GM19467 (cell line): Measurements from ENCODE around the gene PGS1.
"Not testable (repeated sequence)": the region's sequence is repeated elsewhere in the genome, so short reads cannot be mapped to it uniquely, and the experiment has no call there.

Experiments
- ATAC-seq: cut with Tn5 transposase; IDR thresholded peaks from one replicate; pipeline ENCODE4 v1.9.1; 2021; ENCODE audit warnings: mild to moderate bottlenecking, moderate library complexity; ENCODE audit not compliant: unreplicated experiment

Gene PGS1, protein sequence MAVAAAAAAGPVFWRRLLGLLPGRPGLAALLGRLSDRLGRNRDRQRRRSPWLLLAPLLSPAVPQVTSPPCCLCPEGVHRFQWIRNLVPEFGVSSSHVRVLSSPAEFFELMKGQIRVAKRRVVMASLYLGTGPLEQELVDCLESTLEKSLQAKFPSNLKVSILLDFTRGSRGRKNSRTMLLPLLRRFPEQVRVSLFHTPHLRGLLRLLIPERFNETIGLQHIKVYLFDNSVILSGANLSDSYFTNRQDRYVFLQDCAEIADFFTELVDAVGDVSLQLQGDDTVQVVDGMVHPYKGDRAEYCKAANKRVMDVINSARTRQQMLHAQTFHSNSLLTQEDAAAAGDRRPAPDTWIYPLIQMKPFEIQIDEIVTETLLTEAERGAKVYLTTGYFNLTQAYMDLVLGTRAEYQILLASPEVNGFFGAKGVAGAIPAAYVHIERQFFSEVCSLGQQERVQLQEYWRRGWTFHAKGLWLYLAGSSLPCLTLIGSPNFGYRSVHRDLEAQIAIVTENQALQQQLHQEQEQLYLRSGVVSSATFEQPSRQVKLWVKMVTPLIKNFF

DNA sequence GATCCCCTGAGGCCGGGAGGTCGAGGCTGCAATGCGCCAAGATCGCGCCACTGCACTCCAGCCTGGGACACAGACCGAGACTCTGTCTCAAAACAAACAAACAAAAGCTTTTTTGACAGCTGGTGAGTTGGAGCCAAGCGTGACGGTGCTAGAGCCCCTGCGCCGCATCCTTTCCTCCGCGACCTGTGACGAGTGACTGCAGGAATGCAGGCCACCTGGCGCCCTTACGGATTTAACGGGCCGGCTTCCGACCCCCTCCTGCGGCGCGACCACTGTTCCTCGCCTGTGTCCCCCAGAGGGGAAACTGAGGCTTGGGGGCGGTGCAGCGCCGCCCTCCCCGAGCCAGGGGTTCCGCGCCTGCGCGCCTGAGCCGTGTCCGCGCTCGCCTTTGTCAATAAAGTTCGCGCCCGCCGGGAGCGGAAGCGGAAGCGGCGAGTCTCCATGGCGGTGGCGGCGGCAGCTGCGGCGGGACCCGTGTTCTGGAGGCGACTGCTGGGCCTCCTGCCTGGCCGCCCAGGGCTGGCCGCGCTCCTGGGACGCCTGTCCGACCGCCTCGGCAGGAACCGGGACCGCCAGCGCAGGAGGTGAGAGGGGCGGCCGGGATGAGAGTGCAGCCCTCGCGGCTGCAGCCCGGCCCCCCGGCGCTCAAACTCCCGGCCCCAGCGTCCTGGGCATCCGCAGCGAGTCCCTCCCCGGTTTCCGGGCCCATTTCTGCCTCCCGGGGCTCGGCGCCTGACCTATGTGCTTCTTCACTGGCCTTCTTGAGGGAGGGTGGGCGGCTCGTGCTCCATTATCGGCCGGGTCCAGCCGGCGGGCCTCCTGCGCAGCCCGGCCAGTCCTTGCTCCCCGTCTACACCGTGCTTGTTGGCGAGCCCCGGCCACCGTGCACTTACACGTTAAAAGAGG, at the start of gene PGS1:
Gene PGS1, plus strand, starts transcription at position 425 of the 906 bp plus-strand sequence. Its CDS starts 17 bp downstream, at position 442.
- ATAC-seq, result no peak

DNA sequence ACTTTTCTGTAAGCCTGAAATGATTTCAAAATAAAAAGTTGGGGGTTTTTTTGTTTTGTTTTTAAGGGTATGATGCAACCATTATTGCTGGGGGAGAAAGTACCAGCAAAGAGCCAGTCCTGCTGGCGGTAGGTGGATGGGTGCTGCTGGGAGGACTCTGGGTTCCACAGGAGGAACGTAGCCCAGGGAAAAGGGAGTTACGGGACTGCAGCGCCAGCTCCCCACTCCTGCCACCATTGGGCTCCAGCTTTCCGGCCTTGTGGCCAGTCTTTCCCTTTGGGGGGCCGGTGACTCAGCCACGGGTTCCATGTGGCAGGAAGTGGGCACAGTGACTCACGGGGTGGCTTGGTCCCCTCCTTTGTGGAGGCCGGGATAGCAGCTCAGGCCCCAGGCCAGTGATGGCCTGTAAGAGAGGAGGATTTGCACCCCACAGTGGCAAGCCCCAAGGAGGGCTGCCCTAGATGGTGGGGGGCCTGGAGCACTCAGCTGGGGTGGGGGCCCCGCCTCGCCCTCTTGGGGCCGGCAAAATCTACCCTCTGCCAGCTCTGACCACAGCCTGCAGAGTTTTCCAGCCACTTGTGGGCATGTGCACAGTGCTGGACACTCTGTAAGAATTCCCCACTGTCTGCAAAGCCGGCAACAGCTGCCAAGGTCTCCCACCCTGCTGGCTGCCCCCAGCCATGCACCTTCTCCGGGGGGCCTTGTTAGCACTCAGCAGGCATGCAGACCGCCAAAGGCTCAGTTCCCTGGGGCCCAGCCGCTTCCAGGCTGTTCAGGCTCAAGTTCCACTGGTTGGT, 49.0 kb upstream of the PGS1 start:
- ATAC-seq, result no peak

DNA sequence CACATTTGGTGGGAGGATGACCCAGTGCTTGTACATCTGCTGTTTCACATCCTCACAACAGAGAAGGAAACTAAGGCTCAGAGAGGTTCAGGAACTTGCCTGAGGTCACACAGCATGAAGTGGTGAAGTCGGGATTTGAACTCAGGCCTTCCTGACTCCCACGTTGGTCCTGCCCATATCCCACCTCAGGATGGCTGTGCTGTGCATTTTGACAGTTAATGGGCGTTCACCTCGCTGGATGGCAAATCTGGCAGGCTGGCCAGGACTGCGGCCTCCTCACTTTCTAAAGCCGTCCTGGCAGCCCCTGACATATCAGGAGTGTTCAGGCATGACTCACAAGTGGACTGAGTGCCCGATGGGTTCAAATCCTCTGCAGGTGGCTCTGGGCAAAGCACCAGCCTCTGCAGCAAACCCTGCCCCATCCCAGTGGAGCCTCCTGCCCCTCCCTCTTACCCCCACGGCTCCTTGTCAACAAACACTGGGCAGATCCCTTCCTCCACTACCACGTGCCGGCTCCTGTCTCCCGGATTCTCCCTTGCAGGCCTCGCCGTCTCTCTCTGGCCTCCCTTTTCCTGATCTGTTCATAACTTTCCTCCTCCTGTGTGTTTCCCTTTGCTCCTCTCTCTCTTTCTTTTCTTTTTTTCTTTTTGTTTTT, 47.8 kb upstream of the PGS1 start:
- ATAC-seq, result no peak

DNA sequence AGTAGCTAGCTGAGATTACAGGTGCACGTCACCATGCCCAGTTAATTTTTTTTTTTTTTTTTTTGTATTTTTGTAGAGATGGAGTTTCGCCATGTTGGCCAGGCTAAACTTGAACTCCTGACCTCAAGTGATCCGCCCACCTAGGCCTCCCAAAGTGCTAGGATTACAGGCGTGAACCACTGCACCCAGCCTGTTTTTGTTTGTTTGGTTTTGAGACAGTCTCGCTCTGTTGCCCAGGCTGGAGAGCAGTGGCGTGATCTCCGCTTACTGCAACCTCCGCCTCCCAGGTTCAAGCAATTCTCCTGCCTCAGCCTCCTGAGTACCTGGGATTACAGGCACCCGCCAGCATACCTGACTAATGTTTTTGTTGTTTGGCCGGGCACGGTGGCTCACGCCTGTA, 47.1 kb upstream of the PGS1 start:
- not testable (repeated sequence) for ATAC-seq

DNA sequence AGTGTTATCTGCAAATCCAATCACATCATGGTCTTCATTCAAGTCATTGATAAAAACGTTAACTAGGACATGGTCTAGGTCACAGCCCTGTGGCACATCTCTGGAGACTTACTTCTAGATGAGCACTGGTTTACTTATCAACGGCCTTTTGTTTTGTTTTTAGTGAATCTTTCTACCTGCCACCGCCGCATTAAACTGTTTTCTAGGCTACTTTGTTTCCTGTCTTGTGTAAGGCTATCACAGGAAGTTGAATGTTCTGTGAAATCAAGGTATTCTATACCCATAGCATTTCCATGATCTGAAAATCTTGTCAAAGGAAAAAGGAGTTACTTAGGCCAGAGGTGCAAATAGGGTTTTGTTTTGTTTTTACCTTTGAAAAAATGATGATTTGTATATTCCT, 45.5 kb upstream of the PGS1 start:
- no peak for ATAC-seq

DNA sequence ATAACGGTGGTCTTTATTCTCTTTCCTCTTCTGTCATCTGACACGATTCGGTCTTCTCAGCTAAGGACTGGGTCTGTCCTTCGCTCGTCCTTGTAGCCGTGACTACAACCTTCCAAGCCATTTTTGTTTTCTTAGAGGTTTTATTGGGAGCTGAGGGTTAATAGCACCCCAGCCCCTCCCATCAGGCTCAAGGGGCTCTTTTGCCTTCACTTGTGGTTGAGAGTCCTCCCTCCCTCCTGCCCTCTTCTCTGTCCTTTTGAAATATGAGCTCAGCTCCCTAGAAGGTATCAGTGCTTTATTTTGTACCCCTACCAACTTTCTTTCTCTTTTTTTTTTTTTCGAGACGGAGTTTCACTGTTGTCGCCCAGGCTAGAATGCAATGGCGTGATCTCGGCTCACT, 43.2 kb upstream of the PGS1 start:
- no peak for ATAC-seq

DNA sequence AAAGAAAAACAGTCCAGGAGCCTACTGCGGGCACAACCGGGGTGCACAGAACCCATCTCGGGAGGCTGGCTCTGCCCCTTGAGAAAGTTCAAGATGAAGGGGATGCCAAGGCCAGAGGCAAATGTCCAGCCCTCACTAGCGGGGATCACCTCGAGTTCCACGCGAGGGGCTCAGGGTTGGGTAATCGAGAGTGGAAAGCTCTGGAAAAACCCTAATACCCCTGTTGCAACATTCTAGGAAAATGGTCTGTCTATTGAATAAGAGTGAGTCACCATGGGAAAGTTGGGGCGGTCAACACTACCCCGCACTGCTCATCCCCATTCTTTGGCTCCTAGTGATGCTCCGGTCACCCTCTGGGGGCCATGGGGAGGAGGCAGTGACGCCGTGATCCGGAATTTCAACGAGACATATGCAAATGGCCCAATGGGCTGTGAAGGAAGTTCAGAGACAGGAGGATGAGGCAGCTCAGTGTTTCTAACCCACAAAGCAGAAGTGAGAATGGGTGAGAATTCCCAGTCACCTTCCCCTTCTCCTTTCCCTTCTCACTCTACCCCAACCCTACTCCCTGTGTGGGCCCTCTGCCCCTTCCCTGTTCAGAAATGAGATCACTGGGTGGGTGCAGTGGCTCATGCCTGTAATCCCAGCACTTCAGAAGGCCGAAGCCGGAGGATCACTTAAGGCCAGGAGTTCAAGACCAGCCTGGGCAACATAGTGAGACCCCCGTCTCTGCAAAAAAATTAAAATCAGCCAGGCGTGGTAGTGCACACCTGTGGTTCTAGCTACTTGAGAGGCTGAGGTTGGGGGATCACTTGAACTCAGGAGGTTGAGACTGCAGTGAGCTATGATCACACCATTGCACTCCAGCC, 41.0 kb upstream of the PGS1 start:
- ATAC-seq, result no peak

DNA sequence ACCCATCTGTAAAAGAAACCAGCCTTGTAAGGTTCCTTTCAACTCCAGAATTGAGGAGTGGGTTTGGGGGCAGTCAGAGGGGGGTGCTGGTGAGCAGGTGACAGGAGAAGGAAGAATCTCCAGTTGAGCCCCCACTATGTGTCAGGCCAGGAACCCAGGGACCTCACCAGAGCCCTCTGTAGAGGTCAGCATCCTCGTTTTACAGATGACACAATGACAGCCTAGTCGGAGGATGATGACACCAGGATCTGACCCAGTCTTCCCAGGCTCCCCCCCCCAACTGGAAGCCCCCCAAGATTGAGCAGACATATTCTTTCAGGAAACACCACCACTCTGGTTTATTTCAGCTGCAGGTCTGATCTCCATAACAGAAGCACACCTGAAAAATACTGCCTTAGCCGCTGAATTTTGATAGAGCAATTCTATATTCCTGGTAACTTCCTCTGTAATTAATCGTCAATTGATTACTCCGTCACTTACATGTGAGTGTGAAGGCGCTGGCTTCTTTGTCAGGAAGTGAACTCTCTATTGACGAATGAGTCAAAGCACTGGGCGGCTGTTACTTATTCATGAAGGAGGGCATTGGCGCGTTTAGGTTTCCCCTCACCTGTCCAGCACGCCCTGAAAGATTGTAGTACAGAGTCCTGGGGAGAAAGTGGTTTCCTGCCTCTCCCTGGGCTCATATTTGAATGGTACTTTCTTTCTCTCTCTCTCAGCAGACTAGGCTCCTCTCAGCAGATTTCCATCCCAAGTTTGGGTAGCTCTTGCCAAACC, 39.8 kb upstream of the PGS1 start:
- ATAC-seq, result no peak

DNA sequence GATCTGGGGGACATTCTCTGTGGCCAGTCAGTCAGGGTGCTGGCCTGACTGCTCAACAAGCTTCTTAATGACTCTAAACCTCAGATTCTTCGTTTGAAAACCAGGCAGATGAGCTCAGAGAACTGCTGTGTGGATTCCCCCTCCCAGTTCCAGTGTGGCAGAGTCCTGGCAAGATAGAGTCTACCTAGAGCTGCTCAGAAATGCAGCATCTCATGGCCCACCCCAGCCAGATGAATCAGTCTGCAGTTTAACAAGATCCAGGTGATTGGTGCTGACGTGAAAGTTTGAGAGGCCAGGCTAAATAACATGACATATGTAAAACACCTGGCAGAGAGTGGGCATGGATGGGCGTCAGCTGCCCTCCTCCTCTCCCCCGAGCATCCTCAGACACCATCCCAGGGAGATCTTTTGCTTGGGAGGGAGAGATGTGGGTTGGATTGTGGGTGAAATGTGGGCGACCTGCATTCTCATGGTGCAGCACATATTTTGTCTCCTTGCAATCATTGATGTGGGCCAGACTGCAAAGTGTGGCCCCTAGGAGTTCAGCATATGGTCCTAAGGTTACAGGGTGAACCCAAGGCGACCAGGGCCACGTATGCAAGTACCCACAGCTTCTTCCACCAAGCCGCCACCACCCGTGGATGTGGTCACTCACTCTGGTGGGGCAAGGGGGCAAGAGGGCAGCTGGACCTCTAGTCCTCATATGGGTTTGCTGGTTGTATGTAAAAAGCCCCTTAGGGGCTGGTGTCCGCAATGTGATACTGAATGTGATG, 38.1 kb upstream of the PGS1 start:
- ATAC-seq, result no peak

DNA sequence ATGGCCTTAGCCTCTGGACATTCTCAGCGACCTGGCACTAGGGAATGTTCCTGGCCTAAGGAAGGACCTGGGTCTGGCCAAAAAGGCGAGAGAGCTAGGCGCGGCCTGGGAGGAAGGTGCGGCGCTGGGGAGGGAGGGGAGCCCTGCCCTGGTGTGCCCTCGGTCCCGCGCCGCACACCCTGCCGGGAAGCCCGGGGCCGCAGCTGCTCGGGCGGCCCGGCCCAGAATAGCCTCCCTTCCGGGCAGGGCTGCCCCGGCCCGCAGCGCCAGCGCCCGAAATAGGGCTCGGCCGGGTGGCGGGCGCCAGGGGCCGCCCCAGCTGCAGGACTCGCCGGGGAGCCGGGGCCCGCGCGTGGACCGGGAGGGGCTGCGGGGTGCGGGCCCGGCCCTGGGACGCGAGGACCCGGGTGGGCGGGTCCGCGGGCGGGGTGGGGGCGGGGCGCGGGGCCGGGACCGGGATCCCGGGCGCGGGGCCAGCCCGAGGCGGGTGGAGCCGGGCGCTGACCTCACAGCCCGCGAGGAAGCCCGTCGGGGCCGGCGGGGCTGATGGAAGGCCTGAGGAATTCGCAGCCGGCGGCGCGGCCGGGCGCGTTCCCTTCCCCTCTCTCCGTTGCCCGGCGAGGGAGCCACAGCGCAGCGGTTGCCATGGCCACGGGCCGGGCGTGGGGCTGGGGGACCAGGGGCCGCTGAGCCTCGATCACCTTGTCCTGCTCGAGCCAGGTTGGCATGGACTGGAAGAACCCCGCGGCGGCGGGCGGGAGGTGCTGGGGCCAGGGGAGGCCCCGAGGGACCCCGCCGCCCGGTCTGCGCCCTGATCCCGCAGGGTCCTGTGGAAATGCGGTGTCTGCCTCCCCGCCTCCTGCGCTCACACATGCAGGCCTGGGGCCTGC, 36.6 kb upstream of the PGS1 start:
- ATAC-seq, result no peak

DNA sequence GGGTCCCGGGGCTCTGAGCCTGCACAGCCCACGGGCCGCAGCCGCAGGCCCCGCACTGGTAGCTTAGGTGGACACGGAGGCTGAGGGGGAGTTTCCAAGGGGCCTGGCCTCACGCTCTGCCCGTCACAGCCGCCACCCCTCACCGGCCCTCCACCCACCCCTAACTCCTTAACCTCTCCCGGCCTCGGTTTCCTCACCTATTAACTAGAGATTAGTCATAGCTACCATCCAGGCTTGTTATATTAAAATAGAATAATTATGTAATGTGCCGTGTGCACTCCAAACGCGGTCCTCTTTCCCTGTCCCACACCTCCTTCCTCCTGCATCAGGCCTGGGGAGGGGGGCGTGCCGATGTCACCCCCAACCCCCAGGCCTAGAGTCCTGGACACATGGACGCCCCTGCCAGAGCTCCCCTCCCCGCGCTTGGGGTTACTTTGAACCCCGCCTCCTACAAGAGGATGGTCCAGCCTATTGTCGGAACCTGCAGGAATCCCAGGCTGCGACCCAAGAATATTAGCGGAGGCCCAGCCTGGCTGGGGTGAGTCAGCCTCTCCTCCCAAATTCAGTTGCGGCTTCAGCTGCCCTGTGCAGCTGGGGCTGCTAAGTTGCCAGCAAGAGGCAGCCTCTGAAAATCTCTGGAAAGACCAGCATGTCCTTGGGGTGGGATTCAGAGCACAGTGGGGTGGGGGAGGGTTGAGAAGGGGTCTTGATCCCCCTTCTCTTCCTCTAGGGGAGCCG, 35.8 kb upstream of the PGS1 start:
- ATAC-seq, result no peak

DNA sequence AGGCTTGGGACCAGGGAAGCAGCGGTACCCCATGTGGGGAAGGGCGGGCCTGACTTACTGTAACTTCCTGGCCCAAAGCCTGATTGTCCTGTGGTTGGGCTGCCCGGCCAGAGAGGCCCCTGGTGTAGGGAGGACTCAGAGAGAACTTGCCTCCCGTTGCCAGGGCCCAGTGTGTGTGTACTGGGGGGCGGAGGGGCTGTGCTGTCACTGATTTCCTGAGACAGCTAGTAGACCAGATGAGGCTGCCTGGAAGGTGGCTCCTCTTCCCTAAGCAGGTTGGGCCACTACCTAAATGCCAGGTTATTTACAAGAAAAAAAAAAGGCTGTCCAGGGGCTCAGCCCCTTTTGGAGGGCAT, 35.3 kb upstream of the PGS1 start:
- ATAC-seq, result no peak

DNA sequence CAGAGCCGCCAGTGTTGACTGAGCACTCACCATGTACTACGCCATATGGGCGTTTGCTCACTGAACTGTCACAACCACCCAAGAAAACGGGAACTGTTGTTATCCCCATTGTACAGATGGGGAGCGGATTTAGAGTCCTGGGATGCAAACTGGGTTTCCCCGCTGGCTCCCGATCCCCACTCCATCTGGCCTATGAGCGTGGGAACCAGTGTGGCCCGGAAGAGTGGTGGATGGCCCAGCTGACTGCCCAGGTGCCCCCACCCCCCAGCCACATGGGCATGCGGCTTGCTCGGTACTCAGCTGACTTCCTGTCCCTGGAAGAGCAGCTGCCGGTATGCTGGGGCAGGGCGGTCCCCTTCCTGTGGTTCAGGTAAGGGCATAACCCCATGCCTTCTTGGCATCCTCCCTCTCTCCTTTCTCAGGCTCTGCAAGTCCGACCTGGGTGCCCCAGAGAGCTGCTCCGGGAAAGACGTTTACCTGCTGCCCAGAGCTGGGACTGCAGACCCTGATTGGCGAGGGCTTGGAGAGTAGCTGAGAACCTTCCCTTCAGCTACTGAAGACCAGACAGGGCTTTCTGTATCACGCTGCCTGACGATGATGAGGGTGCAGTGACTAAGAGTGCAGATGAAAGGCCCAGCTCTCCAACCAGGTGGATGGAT, 34.8 kb upstream of the PGS1 start:
- no peak for ATAC-seq

DNA sequence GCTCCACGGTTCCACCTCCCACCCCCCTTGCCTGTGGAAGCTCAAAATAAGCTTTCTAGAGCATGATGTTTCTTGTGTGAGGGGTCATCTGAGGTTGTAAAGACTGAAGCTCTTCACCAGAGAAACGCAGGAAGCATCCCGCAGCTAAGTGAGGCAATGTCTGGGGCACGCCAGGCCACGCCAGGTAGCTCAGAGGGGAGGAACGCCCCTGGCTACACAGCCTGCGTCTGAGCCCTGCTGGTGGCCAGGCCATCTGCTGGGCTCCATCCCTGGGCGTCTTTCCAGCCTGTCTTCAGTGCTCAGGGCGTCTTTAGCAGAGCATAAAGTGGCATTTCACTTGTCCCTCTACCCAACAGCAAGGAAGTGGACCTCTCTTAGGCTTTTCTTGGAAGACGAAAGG, 33.8 kb upstream of the PGS1 start:
- no peak for ATAC-seq

DNA sequence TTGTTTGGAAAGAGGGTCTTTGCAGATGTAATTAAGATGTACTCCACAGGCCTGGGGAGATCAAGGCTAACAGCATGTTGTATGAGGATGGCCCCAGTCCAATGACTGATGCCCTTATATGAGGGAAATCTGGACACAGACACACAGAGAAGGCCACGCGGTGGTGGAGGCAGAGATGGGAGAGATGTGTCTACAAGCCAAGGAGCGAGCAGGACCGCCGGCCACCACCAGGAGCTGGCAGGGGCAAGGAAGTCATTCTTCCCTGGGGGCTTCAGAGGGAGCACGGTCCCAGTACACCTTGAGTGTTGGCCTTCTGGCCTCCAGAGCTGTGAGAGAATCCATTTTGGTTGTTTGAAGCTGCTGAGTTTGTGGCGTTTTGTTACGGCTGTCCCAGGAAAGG, 33.3 kb upstream of the PGS1 start:
- no peak for ATAC-seq
